Esophagus squamous epithelium (tissue), 4 donors: Measurements from ENCODE around the gene C11orf52.

Experiments used
- POLR2A ChIP-seq, 4 donors: fragments of 450-650 bp; IDR thresholded peaks; one replicate each; pipeline ENCODE4 v1.6.1; 2017; ENCODE audit warnings: antibody characterized with exemption in 4 of 4, mild to moderate bottlenecking in 4 of 4, moderate library complexity in 3 of 4
- TF ChIP-seq, protein P1 (sequence below), 6 experiments: fragments of 450-650 bp in 4 of 6; fragments of 200-600 bp in 2 of 6; sonication (generic) in 2 of 6; IDR thresholded peaks; one replicate each; pipeline ENCODE4 v1.5.1; 2016 to 2019; ENCODE audit warnings: antibody characterized with exemption in 6 of 6, mild to moderate bottlenecking in 4 of 6, moderate library complexity in 4 of 6

- TF ChIP-seq, protein P1, sequence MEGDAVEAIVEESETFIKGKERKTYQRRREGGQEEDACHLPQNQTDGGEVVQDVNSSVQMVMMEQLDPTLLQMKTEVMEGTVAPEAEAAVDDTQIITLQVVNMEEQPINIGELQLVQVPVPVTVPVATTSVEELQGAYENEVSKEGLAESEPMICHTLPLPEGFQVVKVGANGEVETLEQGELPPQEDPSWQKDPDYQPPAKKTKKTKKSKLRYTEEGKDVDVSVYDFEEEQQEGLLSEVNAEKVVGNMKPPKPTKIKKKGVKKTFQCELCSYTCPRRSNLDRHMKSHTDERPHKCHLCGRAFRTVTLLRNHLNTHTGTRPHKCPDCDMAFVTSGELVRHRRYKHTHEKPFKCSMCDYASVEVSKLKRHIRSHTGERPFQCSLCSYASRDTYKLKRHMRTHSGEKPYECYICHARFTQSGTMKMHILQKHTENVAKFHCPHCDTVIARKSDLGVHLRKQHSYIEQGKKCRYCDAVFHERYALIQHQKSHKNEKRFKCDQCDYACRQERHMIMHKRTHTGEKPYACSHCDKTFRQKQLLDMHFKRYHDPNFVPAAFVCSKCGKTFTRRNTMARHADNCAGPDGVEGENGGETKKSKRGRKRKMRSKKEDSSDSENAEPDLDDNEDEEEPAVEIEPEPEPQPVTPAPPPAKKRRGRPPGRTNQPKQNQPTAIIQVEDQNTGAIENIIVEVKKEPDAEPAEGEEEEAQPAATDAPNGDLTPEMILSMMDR (IDR thresholded peaks at IDR 0.05): no peak
- TF ChIP-seq POLR2A (IDR thresholded peaks at IDR 0.05): no peak
Observed at GRCh38 chr11:111947143-111947542, 28.4 kb downstream of the C11orf52 start.
